ENCODE measurements around the gene LGR4.

GRCh38 chr11:27453701-27454100 is 18.9 kb downstream of the LGR4 start:
- TF ChIP-seq, protein P1, sequence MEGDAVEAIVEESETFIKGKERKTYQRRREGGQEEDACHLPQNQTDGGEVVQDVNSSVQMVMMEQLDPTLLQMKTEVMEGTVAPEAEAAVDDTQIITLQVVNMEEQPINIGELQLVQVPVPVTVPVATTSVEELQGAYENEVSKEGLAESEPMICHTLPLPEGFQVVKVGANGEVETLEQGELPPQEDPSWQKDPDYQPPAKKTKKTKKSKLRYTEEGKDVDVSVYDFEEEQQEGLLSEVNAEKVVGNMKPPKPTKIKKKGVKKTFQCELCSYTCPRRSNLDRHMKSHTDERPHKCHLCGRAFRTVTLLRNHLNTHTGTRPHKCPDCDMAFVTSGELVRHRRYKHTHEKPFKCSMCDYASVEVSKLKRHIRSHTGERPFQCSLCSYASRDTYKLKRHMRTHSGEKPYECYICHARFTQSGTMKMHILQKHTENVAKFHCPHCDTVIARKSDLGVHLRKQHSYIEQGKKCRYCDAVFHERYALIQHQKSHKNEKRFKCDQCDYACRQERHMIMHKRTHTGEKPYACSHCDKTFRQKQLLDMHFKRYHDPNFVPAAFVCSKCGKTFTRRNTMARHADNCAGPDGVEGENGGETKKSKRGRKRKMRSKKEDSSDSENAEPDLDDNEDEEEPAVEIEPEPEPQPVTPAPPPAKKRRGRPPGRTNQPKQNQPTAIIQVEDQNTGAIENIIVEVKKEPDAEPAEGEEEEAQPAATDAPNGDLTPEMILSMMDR (tag by site-specific recombination; IDR thresholded peaks at IDR 0.05) = no peak
- TF ChIP-seq ZNF302 (tag by site-specific recombination; IDR thresholded peaks at IDR 0.05; ENCODE audit: low read depth) = no peak
- no peak for TF ChIP-seq ZNF138 (tag by site-specific recombination; IDR thresholded peaks at IDR 0.05; ENCODE audit: borderline replicate concordance)
- TF ChIP-seq ZNF555 (tag by site-specific recombination; conservative IDR thresholded peaks at IDR 0.05) = no peak
- no peak for TF ChIP-seq ZNF202 (tag by site-specific recombination; IDR thresholded peaks at IDR 0.05; ENCODE audit: borderline replicate concordance)
- TF ChIP-seq ZNF23 (tag by site-specific recombination; IDR thresholded peaks at IDR 0.05; ENCODE audit: borderline replicate concordance) = no peak
- no peak for TF ChIP-seq ZNF768 (tag by site-specific recombination; IDR thresholded peaks at IDR 0.05)
- TF ChIP-seq ZNF777 (tag by site-specific recombination; IDR thresholded peaks at IDR 0.05; ENCODE audit: borderline replicate concordance) = no peak
